ENCODE data around the gene LALBA.

- TF ChIP-seq CTCF (IDR thresholded peaks at IDR 0.05) (no peak), POLR2A (IDR thresholded peaks at IDR 0.05) (no peak), POLR2AphosphoS5 (IDR thresholded peaks at IDR 0.05) (no peak)
Observed at GRCh38 chr12:48601013-48601756, 31.3 kb upstream of the LALBA start.
